GM21360 (cell line): ENCODE measurements around the gene CCDC74B.
"Not testable (repeated sequence)": the region's sequence is repeated elsewhere in the genome, so short reads cannot be mapped to it uniquely, and the experiment has no call there.

Experiments
- ATAC-seq: cut with Tn5 transposase; IDR thresholded peaks from one replicate; pipeline ENCODE4 v1.9.1; 2021; ENCODE audit warnings: mild to moderate bottlenecking, moderate library complexity; ENCODE audit not compliant: unreplicated experiment

CCDC74B gene

GRCh38 chr2:130145006-130145414 is at the start of gene CCDC74B:
Gene CCDC74B (minus strand): TSS chr2:130145112. CDS start chr2:130144996, 116 bp downstream.
- peak; percentile 87 for ATAC-seq

GRCh38 chr2:130193824-130194223 is 48.9 kb upstream of the CCDC74B start:
- ATAC-seq: not testable (repeated sequence)

- not testable (repeated sequence) for ATAC-seq
Measured at GRCh38 chr2:130192451-130192850, 47.5 kb upstream of the CCDC74B start.

- not testable (repeated sequence) for ATAC-seq
Measured at GRCh38 chr2:130191319-130191718, 46.4 kb upstream of the CCDC74B start.

GRCh38 chr2:130190237-130190636 is 45.3 kb upstream of the CCDC74B start:
- ATAC-seq: no peak

GRCh38 chr2:130188958-130189357 is 44.0 kb upstream of the CCDC74B start:
- not testable (repeated sequence) for ATAC-seq

GRCh38 chr2:130187859-130188792 is 43.2 kb upstream of the CCDC74B start:
- ATAC-seq: not testable (repeated sequence)

GRCh38 chr2:130187268-130187667 is 42.4 kb upstream of the CCDC74B start:
- ATAC-seq: no peak

GRCh38 chr2:130186391-130186790 is 41.5 kb upstream of the CCDC74B start:
- no peak for ATAC-seq

- no peak for ATAC-seq
Measured at GRCh38 chr2:130185896-130186295, 41.0 kb upstream of the CCDC74B start.

GRCh38 chr2:130185436-130185835 is 40.5 kb upstream of the CCDC74B start:
- ATAC-seq: no peak

GRCh38 chr2:130183512-130184373 is 38.8 kb upstream of the CCDC74B start:
- ATAC-seq: no peak

GRCh38 chr2:130182826-130183511 is 38.1 kb upstream of the CCDC74B start:
- ATAC-seq: peak; percentile 9

GRCh38 chr2:130181880-130182682 is 37.2 kb upstream of the CCDC74B start, which contains the start of gene MZT2B:
Gene MZT2B (plus strand): TSS chr2:130182262. CDS start chr2:130182283, 21 bp downstream.
- ATAC-seq: peak; percentile 83

- peak; percentile 47 for ATAC-seq
Measured at GRCh38 chr2:130181325-130181879, 36.5 kb upstream of the CCDC74B start, which contains the start of gene SMPD4. Gene SMPD4 (minus strand): TSS chr2:130181602. CDS start chr2:130176592, 5,010 bp downstream.

- not testable (repeated sequence) for ATAC-seq
Measured at GRCh38 chr2:130180404-130181324, 35.8 kb upstream of the CCDC74B start.

GRCh38 chr2:130174866-130175265 is 30.0 kb upstream of the CCDC74B start:
- peak; percentile 62 for ATAC-seq

GRCh38 chr2:130169896-130170295 is 25.0 kb upstream of the CCDC74B start:
- ATAC-seq: no peak
